Mucosa of gallbladder (tissue), 1 donor: ENCODE results near the gene ZNF334. TPM values are rescaled to one million over a fixed set of nuclear protein-coding genes. Genes with fewer than 3 reads are reported as not detected.

Experiments
- DNase-seq: peaks from one replicate; pipeline ENCODE4 v3.0.0-alpha.2; 2020; ENCODE audit warnings: low spot score
- total RNA-seq: library from RNA; stranded (reverse); gene quantifications from one replicate; pipeline ENCODE4 v1.2.1, GENCODE V29; 2021
- donor health status: DM: no; HTN: no; CAD: no.

Gene ZNF334
- total RNA-seq, 1 donor from 2014 or later, result 7.7 TPM

GRCh38 chr20:46545827-46546138 lies 32.4 kb upstream of the ZNF334 start:
- DNase-seq, result no peak

- no peak for DNase-seq
Measured at GRCh38 chr20:46545077-46545826, 31.9 kb upstream of the ZNF334 start.

DNA sequence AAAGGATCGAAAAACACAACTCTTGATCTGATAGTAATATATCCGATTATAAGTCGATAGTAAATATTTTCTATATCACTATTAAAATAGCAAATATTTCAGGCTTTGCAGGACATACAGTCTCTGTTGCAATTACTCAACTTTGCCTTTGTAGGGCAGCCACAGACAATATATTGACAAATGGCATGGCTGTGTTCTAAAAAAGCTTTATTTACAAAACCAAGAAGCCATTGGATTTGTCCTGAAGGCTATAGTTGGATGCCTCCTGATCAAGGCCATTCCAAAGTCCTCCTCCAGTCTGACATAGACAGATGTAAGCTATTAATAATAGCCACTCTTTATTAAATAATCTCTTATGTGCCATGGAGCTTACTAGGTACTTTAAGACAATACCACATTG lies 31.2 kb upstream of the ZNF334 start:
- DNase-seq, result no peak

DNA sequence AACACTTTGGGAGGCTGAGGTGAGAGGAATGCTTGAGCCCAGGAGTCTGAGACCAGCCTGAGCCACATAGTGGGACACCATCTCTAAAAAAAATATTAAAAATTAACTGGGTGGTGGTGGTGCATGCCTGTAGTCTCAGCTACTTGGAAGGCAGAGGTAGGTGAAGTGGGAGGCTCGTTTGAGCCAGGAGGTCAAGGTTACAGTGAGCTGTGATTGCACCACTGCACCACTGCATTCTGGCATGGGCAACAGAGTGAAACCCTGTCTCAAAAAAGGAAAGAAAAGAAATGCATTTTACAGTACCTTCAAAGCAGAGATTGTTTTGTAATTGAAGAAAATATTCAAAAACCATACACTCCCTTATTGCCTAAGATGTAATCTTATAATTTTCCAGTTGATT lies 30.6 kb upstream of the ZNF334 start:
- no peak for DNase-seq

- no peak for DNase-seq
Measured at GRCh38 chr20:46543033-46543432, 29.7 kb upstream of the ZNF334 start.

DNA sequence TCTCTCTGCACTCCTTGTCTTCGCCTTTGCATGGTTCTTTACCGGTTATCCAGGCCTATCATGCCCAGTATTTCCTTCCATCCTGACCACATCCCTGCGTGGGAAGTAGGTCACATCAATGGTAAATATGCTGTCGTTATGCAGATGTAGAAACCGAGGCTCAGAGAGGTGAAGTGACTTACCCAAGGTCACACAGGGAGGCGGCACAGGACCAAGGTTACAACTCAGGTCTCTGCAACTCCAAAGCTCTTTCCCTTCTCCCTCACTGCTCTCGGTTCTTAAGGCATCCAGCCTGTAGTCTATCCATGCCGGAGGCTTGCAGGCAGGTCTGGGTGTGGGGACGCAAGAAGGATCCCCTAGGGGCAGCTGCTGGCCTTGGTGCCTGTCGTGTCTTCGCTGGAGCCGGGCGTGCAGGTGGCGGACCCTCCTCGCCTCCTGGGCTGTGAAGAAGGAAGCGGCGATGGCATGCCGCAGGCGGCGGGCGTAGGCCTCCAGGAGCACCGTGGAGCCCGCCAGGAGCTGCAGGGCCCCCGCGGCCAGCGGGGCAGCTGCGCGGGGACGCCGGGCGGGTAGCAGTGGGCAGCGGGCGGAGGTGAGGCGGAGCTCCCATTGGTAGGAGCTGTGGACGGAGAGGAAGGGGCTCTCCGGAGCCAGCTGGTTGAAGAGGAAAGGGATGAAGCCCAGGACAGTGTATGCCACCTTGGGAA lies 28.0 kb upstream of the ZNF334 start:
- DNase-seq, result no peak

GRCh38 chr20:46539113-46539512 lies 25.8 kb upstream of the ZNF334 start:
- no peak for DNase-seq

DNA sequence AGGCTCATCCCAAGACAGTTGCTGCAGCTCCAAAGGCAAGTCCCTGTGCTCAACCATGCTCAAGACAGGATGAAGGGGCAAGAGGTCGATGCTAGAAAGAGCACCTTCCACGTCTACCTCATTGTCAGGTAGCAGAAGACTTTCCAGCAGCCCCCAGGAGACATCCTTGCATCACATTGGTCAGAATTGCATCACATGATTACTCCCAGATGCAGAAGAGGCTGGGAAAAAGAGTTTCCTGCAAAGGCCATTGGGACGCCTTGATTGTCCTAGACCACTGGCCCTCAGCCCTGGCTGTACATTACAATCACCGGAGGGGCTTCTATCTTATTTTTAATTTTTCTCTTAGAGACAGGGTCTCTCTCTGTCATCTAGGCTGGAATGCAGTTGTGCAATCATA lies 17.3 kb upstream of the ZNF334 start:
- DNase-seq, result no peak

DNA sequence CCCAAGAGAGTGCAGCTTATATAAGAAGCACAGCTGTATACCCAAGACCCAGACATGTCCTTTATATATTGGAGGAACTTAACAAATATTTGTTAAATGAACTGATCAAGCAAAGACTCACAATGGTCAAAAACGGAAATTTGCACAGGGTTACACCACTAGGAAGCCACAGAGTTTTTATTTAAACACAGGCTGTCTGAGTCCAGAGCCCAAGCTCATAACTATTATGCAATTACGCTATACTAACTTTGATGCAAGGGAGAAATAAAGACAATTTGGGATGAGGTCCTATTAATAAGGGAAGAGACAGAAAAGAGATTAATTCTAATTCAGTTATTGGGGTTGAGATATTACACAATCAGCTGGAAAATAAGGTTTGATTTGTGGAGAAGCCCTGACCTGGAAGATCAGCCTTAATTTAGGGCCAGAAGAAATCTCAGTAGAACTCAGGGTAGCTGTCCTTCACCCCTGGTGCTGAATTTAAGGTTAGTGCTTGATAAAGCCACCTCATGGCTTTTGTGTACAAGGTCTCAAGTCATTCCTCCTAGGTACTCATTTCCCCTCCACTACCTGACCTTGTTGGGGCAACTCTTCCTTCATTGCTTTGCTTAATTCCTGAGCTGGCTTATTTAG lies 10.5 kb upstream of the ZNF334 start:
- no peak for DNase-seq

- DNase-seq, result peak; percentile 44
Measured at GRCh38 chr20:46523108-46523507, 9.7 kb upstream of the ZNF334 start.

GRCh38 chr20:46520976-46521579 lies 7.7 kb upstream of the ZNF334 start:
- peak; percentile 58 for DNase-seq

DNA sequence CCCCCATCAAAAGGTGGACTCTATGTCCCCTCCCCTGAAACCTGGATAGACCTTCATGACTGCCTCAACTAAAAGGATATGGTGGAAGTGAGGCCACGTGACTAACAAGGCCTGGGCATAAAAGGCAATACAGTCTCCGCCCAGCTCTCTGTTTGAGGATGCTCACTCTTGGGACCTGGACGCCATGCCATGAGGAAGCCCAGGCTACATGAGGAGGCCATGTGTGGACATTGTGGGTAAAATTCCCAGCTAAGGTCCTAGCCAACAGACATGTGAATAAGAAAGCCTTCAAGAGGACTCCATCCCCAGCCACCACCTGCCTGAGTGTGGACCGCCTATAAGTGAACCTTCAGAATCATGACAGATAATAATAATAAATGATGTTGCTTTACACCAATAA lies 7.2 kb upstream of the ZNF334 start:
- no peak for DNase-seq

GRCh38 chr20:46519471-46520068 lies 6.2 kb upstream of the ZNF334 start:
- DNase-seq, result no peak

- no peak for DNase-seq
Measured at GRCh38 chr20:46509523-46509922, 3.8 kb downstream of the ZNF334 start.

DNA sequence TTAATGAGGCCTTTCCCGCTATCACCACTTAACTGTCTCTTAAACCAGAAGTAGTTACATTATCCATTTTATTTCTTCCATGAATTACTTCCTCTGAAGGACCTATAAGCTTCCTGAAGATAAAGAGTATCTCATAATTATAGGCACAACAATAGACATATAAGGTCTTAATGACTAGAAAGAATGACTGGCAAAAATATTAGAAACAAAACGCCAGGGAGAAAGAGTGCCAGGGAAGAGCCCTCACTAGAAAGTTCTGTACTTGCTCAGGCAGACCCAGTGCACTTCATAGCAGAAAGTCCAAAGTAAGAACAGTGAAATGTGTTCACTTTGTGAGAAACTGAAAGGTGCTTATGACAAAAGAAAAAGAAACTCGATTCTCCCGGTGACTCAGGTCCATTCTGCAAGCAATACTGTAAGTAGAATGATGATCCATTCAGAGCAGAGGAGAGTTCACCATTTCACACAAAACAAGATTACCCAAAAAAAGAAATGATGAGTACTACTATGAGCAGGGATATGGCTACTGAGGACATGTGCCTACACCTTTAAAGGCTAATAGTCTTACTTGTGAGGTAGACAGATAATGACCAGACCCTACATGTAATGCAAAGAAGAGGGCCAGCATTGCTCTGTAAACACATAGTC lies 5.5 kb downstream of the ZNF334 start:
- no peak for DNase-seq

GRCh38 chr20:46505506-46505905 lies 7.9 kb downstream of the ZNF334 start:
- DNase-seq, result no peak

DNA sequence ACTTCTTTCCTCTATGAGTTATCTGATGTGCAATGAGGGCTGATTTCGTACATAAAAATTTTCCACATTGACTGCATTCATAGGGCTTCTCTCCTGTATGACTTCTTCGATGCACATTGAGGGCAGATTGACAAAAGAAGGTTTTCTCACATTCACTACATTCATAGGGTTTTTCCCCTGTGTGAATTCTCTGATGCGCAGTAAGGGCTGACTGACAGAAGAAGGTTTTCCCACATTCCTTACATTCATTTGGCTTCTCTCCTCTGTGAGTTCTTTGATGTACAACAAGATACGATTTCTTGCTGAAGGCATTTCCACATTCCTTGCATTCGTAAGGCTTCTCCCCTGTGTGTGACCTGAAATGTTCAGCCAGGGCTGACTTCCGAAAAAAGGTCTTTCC lies 11.4 kb downstream of the ZNF334 start:
- DNase-seq, result no peak

GRCh38 chr20:46501337-46501942 lies 11.9 kb downstream of the ZNF334 start:
- DNase-seq, result no peak

- no peak for DNase-seq
Measured at GRCh38 chr20:46494077-46494476, 19.3 kb downstream of the ZNF334 start.

DNA sequence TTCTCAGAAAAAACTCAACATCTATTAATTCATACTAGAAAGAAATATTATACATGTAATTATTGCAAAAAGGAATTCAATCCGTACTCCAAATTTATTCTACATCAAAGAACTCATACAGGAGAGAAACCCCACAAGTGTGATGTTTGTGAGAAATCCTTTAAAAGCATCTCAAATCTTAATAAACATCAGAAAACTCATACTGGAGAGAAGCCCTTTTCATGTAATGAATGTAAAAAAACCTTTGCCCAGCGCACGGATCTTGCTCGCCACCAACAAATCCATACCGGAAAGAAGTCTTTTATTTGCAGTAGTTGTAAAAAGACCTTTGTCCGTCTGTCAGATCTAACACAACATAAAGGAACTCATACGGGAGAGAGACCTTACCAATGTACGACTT lies 22.0 kb downstream of the ZNF334 start:
- no peak for DNase-seq

GRCh38 chr20:46488451-46488850 lies 24.9 kb downstream of the ZNF334 start:
- no peak for DNase-seq
